Coronary artery (tissue), 2 donors: ENCODE data around the gene CDH23.

ENCODE experiments used
- DNase-seq: peaks from one replicate; pipeline ENCODE4 v3.0.0-alpha.2; 2017; ENCODE audit warnings: low spot score
- H3K27ac ChIP-seq, 2 donors: fragments of 200-600 bp; sonication (generic); one replicate each; pipeline ENCODE4 v1.5.1; 2016 to 2019
- H3K4me3 ChIP-seq: fragments of 200-600 bp; sonication (generic); 2 replicates; pipeline ENCODE4 v1.5.1; 2016; ENCODE audit warnings: mild to moderate bottlenecking, moderate library complexity
- CTCF ChIP-seq: fragments of 200-600 bp; sonication (generic); IDR thresholded peaks from one replicate; pipeline ENCODE4 v1.5.1; 2019; ENCODE audit warnings: antibody characterized with exemption

CDH23 gene

GRCh38 chr10:71622154-71622526 lies 225.4 kb downstream of the CDH23 start:
- Histone ChIP-seq H3K27ac (no peak overlapping the region), H3K4me3 (no peak overlapping the region)
- DNase-seq, result no peak
- TF ChIP-seq CTCF, result no peak

GRCh38 chr10:71622616-71623015 lies 225.9 kb downstream of the CDH23 start:
- DNase-seq, result no peak
- Histone ChIP-seq H3K27ac (no peak overlapping the region), H3K4me3 (no peak overlapping the region)
- no peak for TF ChIP-seq CTCF

GRCh38 chr10:71623098-71623985 lies 226.6 kb downstream of the CDH23 start:
- Histone ChIP-seq H3K4me3 (no peak overlapping the region), H3K27ac (no peak overlapping the region)
- no peak for TF ChIP-seq CTCF
- no peak for DNase-seq

- Histone ChIP-seq H3K4me3 (no peak overlapping the region), H3K27ac (no peak overlapping the region)
- no peak for TF ChIP-seq CTCF
- DNase-seq, result no peak
These were observed 227.2 kb downstream of the CDH23 start for GRCh38 chr10:71623986-71624291.

- H3K4me3 ChIP-seq, result no peak overlapping the region
- H3K27ac ChIP-seq, result no peak overlapping the region
- TF ChIP-seq CTCF, result no peak
- DNase-seq, result no peak
These were observed 228.9 kb downstream of the CDH23 start for GRCh38 chr10:71625445-71626175.

GRCh38 chr10:71627230-71627939 lies 230.7 kb downstream of the CDH23 start:
- no peak for DNase-seq
- no peak for TF ChIP-seq CTCF
- Histone ChIP-seq H3K4me3 (no peak overlapping the region), H3K27ac (no peak overlapping the region)
